ENCODE results near the gene SQSTM1. TPM values are rescaled to one million over a fixed set of nuclear protein-coding genes. Genes with fewer than 3 reads are reported as not detected.

SQSTM1 gene
- total and polyA plus RNA-seq, 10 donors = 105 to 328 (median 276) TPM

GRCh38 chr5:179824745-179825112 lies 4.0 kb downstream of the SQSTM1 start:
- peaks cover 19 to 89% (median 65%) of the 10 kb centered on the region in 6 donors for H3K4me1 ChIP-seq

GRCh38 chr5:179825655-179826182 lies 5.0 kb downstream of the SQSTM1 start:
- Histone ChIP-seq H3K4me3 (no peak overlapping the region), H3K27ac (no peak overlapping the region), H3K36me3 (peaks cover 3 to 89% (median 80%) of the 10 kb centered on the region in 6 donors), H3K27me3 (replicated peaks in 1 of 7) (no peaks in the 10 kb centered on the region), H3K4me1 (peaks cover 14 to 82% (median 56%) of the 10 kb centered on the region in 6 donors), H3K9me3 (no peaks in the 10 kb centered on the region)
- no peak for TF ChIP-seq POLR2A (IDR thresholded peaks at IDR 0.05)
- peak in 2 of 3 donors; percentile 19 to 37 for TF ChIP-seq POLR2AphosphoS5 (IDR thresholded peaks at IDR 0.05)
- TF ChIP-seq CTCF (IDR thresholded peaks at IDR 0.05 in 8 of 11, conservative IDR thresholded peaks at IDR 0.05 in 3 of 11) = no peak
- WGBS, 5 donors = 80 to 93% (median 88%) methylated on average over 12 to 13 of the region's 13 CpGs
- DNase-seq = no peak
- intact Hi-C loops (cut with DNase I; ENCODE audit: low total_unique reads) = no loop called here

More at GRCh38 chr5:179824745-179825112, 4.0 kb downstream of the SQSTM1 start:
- TF ChIP-seq POLR2A (IDR thresholded peaks at IDR 0.05) = no peak
- no peak for TF ChIP-seq POLR2AphosphoS5 (IDR thresholded peaks at IDR 0.05)
- TF ChIP-seq CTCF (IDR thresholded peaks at IDR 0.05 in 8 of 11, conservative IDR thresholded peaks at IDR 0.05 in 3 of 11) = no peak
- intact Hi-C loops (cut with DNase I; ENCODE audit: low total_unique reads) = no loop called here
- WGBS, 5 donors = 70 to 84% (median 80%) methylated on average over 3 of the region's 3 CpGs
- no peaks in the 10 kb centered on the region for H3K9me3 ChIP-seq
- H3K27ac ChIP-seq = peak overlapping the region in 1 of 8 donors; percentile 30
- DNase-seq = no peak
- no peaks in the 10 kb centered on the region for H3K27me3 ChIP-seq (replicated peaks in 1 of 7)
- peaks cover 3 to 79% (median 70%) of the 10 kb centered on the region in 6 donors for H3K36me3 ChIP-seq
- H3K4me3 ChIP-seq = peak overlapping the region in 1 of 8 donors; percentile 95

- no peak for TF ChIP-seq CTCF (IDR thresholded peaks at IDR 0.05 in 8 of 11, conservative IDR thresholded peaks at IDR 0.05 in 3 of 11)
- TF ChIP-seq POLR2AphosphoS5 (IDR thresholded peaks at IDR 0.05) = peak; percentile 37 to 54 (median 45)
- Histone ChIP-seq H3K36me3 (peaks cover 4 to 100% (median 97%) of the 10 kb centered on the region in 6 donors), H3K9me3 (no peaks in the 10 kb centered on the region), H3K27me3 (replicated peaks in 1 of 7) (no peaks in the 10 kb centered on the region), H3K27ac (peak overlapping the region in 5 of 8 donors; percentile 39 to 60 (median 53)), H3K4me1 (peaks cover 5 to 70% (median 45%) of the 10 kb centered on the region in 6 donors), H3K4me3 (no peak overlapping the region)
- WGBS, 5 donors = 51 to 72% (median 60%) methylated on average over 9 of the region's 9 CpGs
- intact Hi-C loops (cut with DNase I; ENCODE audit: low total_unique reads) = no loop called here
- peak; percentile 84 for DNase-seq
Observed at GRCh38 chr5:179827680-179828079, 7.0 kb downstream of the SQSTM1 start.

GRCh38 chr5:179828756-179829421 lies 8.2 kb downstream of the SQSTM1 start:
- Histone ChIP-seq H3K36me3 (peaks cover 15 to 100% (median 98%) of the 10 kb centered on the region in 6 donors), H3K4me3 (no peak overlapping the region), H3K9me3 (no peaks in the 10 kb centered on the region), H3K4me1 (peaks cover 0 to 58% (median 34%) of the 10 kb centered on the region in 6 donors), H3K27me3 (replicated peaks in 1 of 7) (no peaks in the 10 kb centered on the region), H3K27ac (peak overlapping the region in 4 of 8 donors; percentile 10 to 59 (median 26))
- intact Hi-C loops (cut with DNase I; ENCODE audit: low total_unique reads) = no loop called here
- TF ChIP-seq POLR2AphosphoS5 (IDR thresholded peaks at IDR 0.05) = peak; percentile 33 to 47 (median 37)
- no peak for TF ChIP-seq CTCF (IDR thresholded peaks at IDR 0.05 in 8 of 11, conservative IDR thresholded peaks at IDR 0.05 in 3 of 11)
- no peak for DNase-seq
- WGBS, 5 donors = 90 to 100% (median 93%) methylated on average over 3 of the region's 3 CpGs

Data from spleen (tissue), 11 donors.